Stimulated activated naive CD8-positive, alpha-beta T cell treated with anti-CD3 and anti-CD28 coated beads, Interleukin-15, amount 100 ng/mL, for 72 hours (primary cell): Measurements from ENCODE around the gene ETFA.

ENCODE experiments used
- ATAC-seq: fragments of 150-1000 bp; cut with Tn5 transposase; 2 replicates; pipeline ENCODE4 v1.10.0; 2021; ENCODE audit warnings: mild to moderate bottlenecking, moderate library complexity
- DNase-seq, 2 donors: peaks; one replicate each; pipeline ENCODE4 v3.0.0; 2021 to 2022
- H3K27ac Mint-ChIP-seq, 2 donors: one replicate each; pipeline ENCODE4 v1.8.0; 2022; ENCODE audit warnings: mild to moderate bottlenecking in 2 of 2, mixed read lengths in 2 of 2, moderate library complexity in 2 of 2
- H3K27me3 Mint-ChIP-seq: one replicate; pipeline ENCODE4 v1.8.0; 2022; ENCODE audit warnings: mixed read lengths
- H3K4me1 Mint-ChIP-seq: one replicate; pipeline ENCODE4 v1.8.0; 2022; ENCODE audit warnings: mild to moderate bottlenecking, mixed read lengths
- H3K4me3 Mint-ChIP-seq, 2 donors: one replicate each; pipeline ENCODE4 v1.8.0; 2022; ENCODE audit warnings: mild to moderate bottlenecking in 2 of 2, mixed read lengths in 2 of 2, moderate library complexity in 1 of 2
- H3K9me3 Mint-ChIP-seq, 2 donors: one replicate each; pipeline ENCODE4 v1.8.0; 2022; ENCODE audit warnings: mixed read lengths in 2 of 2

ETFA gene

GRCh38 chr15:76343313-76343996, 32.2 kb upstream of the ETFA start:
- DNase-seq (no peak), ATAC-seq (no peak)
- no peak overlapping the region for H3K27ac Mint-ChIP-seq
- peaks cover 89% of the 10 kb centered on the region for H3K27me3 Mint-ChIP-seq
- peak overlapping the region in 1 of 2 donors; percentile 36 for H3K4me3 Mint-ChIP-seq
- H3K4me1 Mint-ChIP-seq: peaks cover 55% of the 10 kb centered on the region
- no peaks in the 10 kb centered on the region for H3K9me3 Mint-ChIP-seq

DNA sequence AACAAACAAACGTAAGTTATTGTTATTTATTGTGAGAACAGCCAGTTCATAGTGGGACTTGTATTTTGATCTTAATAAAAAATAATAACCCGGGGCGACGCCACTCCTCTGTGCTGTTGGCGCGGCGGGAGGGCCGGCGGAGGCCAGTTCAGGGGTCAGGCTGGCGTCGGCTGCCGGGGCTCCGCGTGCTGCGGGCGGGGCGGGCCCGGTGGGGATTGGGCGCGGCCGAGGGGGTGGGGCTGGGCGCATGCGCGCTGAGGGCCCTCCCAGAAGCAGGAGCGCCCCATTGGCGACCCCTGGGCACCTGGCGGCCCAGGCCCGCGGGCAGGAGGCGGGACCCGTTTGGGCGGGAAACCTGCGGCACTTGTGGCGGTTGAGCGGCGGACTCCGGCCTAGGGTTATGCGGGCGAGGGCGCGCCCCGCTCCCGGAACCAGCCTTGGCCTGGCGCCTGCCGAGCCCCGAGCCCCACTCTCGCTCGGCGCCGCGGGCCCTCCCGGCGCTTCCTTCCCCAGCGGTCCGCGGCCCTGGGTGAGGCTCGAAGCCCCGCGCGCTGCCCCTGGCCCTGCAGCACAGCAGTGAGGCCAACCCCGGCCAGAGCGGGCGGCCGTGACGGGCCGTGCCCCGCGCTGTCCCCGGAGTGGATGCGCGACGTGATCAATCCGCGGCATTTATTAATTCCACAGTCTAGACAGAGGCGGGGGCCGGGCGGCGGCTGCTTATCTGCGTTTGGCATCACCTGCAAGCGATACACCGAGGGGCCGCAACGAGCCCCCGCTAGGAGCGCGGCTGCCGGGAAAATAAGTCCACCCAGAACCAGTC, 31.3 kb upstream of the ETFA start:
- no peak for ATAC-seq

GRCh38 chr15:76342058-76342381, 30.8 kb upstream of the ETFA start:
- Mint-ChIP-seq H3K9me3 (no peaks in the 10 kb centered on the region), H3K27me3 (peaks cover 89% of the 10 kb centered on the region), H3K27ac (no peak overlapping the region), H3K4me3 (peak overlapping the region; percentile 78 to 85), H3K4me1 (peaks cover 66% of the 10 kb centered on the region)
- ATAC-seq (no peak), DNase-seq (peak in 1 of 2 donors; percentile 12)

More for the DNA sequence above, 31.3 kb upstream of the ETFA start:
- peak overlapping the region; percentile 78 to 85 for H3K4me3 Mint-ChIP-seq
- H3K9me3 Mint-ChIP-seq: no peaks in the 10 kb centered on the region
- no peak overlapping the region for H3K27ac Mint-ChIP-seq
- peaks cover 60% of the 10 kb centered on the region for H3K4me1 Mint-ChIP-seq
- peaks cover 89% of the 10 kb centered on the region for H3K27me3 Mint-ChIP-seq
- DNase-seq: peak; percentile 27 to 29

DNA sequence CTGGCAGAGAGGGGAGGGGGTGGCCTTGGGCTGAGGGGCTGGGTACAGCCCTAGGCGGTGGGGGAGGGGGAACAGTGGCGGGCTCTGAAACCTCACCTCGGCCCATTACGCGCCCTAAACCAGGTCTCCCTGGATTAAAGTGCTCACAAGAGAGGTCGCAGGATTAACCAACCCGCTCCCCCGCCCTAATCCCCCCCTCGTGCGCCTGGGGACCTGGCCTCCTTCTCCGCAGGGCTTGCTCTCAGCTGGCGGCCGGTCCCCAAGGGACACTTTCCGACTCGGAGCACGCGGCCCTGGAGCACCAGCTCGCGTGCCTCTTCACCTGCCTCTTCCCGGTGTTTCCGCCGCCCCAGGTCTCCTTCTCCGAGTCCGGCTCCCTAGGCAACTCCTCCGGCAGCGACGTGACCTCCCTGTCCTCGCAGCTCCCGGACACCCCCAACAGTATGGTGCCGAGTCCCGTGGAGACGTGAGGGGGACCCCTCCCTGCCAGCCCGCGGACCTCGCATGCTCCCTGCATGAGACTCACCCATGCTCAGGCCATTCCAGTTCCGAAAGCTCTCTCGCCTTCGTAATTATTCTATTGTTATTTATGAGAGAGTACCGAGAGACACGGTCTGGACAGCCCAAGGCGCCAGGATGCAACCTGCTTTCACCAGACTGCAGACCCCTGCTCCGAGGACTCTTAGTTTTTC, 30.2 kb upstream of the ETFA start:
- DNase-seq: peak; percentile 15 to 32
- H3K4me3 Mint-ChIP-seq: peak overlapping the region; percentile 78 to 96
- H3K4me1 Mint-ChIP-seq: peaks cover 71% of the 10 kb centered on the region
- ATAC-seq: no peak
- H3K27ac Mint-ChIP-seq: no peak overlapping the region
- H3K9me3 Mint-ChIP-seq: no peaks in the 10 kb centered on the region
- peaks cover 94% of the 10 kb centered on the region for H3K27me3 Mint-ChIP-seq

- H3K4me1 Mint-ChIP-seq: peaks cover 71% of the 10 kb centered on the region
- peaks cover 96% of the 10 kb centered on the region for H3K27me3 Mint-ChIP-seq
- H3K4me3 Mint-ChIP-seq: peak overlapping the region; percentile 96
- ATAC-seq (peak; percentile 69), DNase-seq (peak; percentile 64 to 67)
- no peak overlapping the region for H3K27ac Mint-ChIP-seq
- H3K9me3 Mint-ChIP-seq: no peaks in the 10 kb centered on the region
Measured at GRCh38 chr15:76340803-76341365, 29.6 kb upstream of the ETFA start.

GRCh38 chr15:76340198-76340802, 29.0 kb upstream of the ETFA start:
- H3K4me3 Mint-ChIP-seq: peak overlapping the region; percentile 96
- ATAC-seq: no peak

DNA sequence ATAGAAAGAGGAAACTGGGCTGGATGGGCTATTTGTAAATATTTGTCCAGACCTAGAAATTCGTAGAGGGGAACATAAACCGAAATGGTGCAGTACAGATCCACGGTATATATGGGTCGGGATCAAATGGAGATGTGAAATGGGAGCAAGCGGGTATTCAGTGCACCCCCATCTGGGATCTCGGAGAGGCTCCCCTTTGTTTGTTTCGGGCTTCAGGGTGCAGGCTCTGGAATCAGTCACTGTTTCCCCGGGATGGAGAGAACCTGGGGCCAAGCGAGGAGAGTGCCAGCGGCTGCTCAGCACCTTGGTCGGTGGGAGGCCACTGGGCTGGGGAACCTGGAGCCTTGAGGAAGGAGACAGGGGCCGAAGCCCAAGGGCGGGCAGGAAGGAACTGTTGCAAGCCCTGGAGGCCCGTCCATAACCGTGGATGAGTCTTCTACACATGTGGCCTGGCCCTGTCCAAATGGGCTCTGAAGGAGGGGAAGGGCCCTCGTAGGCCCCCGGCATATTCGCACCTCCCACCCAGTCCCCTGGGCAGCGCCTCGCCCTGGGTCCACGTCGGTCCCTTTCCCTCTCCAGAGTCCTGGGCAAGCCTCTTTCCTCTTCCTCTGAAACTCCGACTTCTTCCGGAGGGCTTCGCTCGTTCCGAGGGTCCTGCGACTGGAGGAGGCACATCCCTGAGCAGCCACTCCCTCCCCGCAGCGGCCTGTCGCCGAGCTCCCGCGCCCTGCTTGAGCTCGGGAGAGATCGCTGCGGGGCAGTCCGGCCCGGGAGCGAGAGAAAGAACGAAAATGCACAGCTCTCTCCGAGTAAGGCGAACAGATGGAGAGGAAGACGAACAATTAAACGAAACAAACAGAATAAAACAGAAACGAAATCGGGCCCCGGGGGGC, 28.3 kb upstream of the ETFA start:
- H3K27ac Mint-ChIP-seq: no peak overlapping the region
- no peak for ATAC-seq
- peak; percentile 28 to 35 for DNase-seq
- H3K4me1 Mint-ChIP-seq: peaks cover 72% of the 10 kb centered on the region
- no peaks in the 10 kb centered on the region for H3K9me3 Mint-ChIP-seq
- H3K27me3 Mint-ChIP-seq: peaks cover 96% of the 10 kb centered on the region
- H3K4me3 Mint-ChIP-seq: peak overlapping the region; percentile 96

More at GRCh38 chr15:76340198-76340802, 29.0 kb upstream of the ETFA start:
- Mint-ChIP-seq H3K9me3 (no peaks in the 10 kb centered on the region), H3K27ac (no peak overlapping the region), H3K4me1 (peaks cover 71% of the 10 kb centered on the region), H3K27me3 (peaks cover 96% of the 10 kb centered on the region)
- peak; percentile 29 to 50 for DNase-seq

DNA sequence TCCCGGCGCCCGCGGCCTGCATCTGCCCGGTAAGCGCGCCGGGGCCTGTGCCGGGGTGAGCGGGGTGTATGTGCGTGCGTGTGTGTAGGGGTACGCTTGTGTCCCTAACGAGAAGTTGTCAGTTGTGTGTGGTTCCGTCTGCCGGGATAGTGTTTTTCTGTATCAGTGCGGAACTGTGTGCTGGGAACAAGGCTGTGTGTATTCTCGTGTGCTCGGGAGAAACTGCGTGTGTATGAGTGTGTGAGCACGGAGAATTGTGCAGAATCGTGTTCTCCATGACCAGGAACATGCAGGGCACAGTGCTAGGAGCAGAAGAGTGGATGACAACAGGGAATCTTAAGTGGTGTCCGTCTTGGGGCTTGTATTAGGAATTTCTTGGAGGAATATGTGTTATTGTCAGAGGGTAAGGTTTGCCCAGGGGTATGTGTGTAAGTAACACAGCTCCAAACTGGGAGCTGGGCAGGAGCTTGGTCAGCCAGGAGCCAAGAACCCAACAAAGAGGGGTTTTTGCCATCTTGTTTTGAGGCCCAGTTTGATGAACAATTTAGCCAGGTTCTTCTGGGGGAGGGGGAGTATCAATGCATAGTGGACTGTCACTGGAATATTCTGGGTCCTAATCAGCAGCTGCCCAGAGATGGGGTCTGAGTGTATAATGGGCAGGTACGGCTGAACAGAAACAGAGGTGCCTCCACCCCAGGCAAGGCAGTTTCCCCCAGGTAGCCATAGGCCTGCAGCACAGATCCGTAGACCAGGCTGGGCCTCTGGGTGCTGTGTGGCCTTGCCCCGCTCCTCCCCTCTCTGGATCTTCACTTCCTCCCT, 27.4 kb upstream of the ETFA start:
- DNase-seq (no peak), ATAC-seq (no peak)
- peaks cover 72% of the 10 kb centered on the region for H3K4me1 Mint-ChIP-seq
- no peak overlapping the region for H3K27ac Mint-ChIP-seq
- H3K4me3 Mint-ChIP-seq: peak overlapping the region; percentile 72 to 96
- H3K9me3 Mint-ChIP-seq: no peaks in the 10 kb centered on the region
- H3K27me3 Mint-ChIP-seq: peaks cover 96% of the 10 kb centered on the region

DNA sequence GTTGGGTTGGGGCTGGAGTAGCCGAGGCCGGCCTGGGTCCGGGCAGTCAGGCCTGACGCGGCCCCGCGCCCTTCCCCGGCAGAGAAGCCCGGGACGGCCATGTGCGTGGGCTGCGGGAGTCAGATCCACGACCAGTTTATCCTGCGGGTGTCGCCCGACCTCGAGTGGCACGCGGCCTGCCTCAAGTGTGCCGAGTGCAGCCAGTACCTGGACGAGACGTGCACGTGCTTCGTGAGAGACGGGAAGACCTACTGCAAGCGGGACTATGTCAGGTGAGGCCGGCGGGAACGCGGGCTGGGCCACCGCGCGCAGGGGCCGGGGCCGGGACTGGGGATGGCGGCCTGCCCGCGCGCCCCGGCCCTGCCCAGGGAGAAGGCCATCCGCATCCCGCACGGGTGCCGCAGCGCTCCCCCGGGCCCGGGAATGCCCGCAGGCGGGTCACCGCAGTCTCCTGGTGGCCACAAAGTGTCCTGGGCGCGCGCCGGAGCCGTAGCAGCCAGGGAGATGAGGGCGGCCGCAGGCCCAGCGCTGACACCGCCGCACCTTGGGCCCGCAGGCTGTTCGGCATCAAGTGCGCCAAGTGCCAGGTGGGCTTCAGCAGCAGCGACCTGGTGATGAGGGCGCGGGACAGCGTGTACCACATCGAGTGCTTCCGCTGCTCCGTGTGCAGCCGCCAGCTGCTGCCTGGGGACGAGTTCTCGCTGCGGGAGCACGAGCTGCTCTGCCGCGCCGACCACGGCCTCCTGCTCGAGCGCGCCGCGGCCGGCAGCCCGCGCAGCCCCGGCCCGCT, 26.6 kb upstream of the ETFA start:
- Mint-ChIP-seq H3K27me3 (peaks cover 96% of the 10 kb centered on the region), H3K4me3 (peak overlapping the region; percentile 92 to 98), H3K4me1 (peaks cover 65% of the 10 kb centered on the region), H3K9me3 (no peaks in the 10 kb centered on the region), H3K27ac (no peak overlapping the region)
- DNase-seq: peak; percentile 23 to 38
- ATAC-seq: no peak

DNA sequence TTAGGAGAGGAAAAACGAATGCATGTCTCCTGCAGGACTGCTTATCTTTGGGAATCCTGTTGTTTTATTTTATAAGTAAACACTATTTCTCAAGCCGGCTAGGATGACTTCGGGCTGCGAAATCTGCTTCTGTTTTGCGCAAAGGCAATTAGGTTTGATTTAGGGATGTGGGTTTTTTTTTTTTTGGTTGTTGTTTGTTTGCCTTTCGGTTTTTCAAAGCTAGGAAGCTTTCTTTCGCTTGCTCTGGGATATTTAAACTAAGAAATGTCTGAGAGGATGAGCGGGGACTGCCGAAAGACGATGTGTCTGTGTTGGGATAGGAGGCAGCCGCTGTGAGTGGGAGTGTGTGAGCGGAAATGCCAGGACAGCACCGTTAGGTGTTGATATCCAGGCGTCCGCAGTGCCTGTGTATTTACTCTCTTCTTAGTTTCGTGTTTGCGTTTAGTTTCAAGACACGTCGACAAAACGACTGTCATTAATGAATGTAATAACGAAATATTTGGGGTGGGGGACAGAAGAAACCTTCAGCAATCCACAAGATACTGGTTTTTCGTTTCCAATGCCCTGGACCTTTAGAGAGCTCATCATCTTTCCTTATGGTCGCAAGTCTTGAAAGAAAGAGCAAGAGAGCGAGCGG, 25.9 kb upstream of the ETFA start:
- H3K27ac Mint-ChIP-seq: no peak overlapping the region
- H3K4me1 Mint-ChIP-seq: peaks cover 65% of the 10 kb centered on the region
- DNase-seq: peak in 1 of 2 donors; percentile 29
- H3K9me3 Mint-ChIP-seq: no peaks in the 10 kb centered on the region
- H3K27me3 Mint-ChIP-seq: peaks cover 100% of the 10 kb centered on the region
- peak overlapping the region; percentile 92 to 98 for H3K4me3 Mint-ChIP-seq
- no peak for ATAC-seq

GRCh38 chr15:76336254-76337058, 25.2 kb upstream of the ETFA start, which contains the start of gene ISL2:
ISL2 (plus strand) TSS chr15:76336773; CDS start chr15:76336884, 111 bp downstream.
- Mint-ChIP-seq H3K4me1 (peaks cover 58% of the 10 kb centered on the region), H3K27me3 (peaks cover 92% of the 10 kb centered on the region), H3K4me3 (peak within 1 kb of the TSS; percentile 92 to 98), H3K9me3 (no peaks in the 10 kb centered on the region), H3K27ac (peak within 1 kb of the TSS; percentile 69 to 87)
- ATAC-seq (peak; percentile 72), DNase-seq (peak; percentile 73 to 86)
